ENCODE data around the gene RCC1. TPM values are rescaled to one million over a fixed set of nuclear protein-coding genes. Genes with fewer than 3 reads are reported as not detected.

The RCC1 gene
- total and polyA plus RNA-seq, 8 donors, result 5.4 to 18.5 (median 11.9) TPM

DNA sequence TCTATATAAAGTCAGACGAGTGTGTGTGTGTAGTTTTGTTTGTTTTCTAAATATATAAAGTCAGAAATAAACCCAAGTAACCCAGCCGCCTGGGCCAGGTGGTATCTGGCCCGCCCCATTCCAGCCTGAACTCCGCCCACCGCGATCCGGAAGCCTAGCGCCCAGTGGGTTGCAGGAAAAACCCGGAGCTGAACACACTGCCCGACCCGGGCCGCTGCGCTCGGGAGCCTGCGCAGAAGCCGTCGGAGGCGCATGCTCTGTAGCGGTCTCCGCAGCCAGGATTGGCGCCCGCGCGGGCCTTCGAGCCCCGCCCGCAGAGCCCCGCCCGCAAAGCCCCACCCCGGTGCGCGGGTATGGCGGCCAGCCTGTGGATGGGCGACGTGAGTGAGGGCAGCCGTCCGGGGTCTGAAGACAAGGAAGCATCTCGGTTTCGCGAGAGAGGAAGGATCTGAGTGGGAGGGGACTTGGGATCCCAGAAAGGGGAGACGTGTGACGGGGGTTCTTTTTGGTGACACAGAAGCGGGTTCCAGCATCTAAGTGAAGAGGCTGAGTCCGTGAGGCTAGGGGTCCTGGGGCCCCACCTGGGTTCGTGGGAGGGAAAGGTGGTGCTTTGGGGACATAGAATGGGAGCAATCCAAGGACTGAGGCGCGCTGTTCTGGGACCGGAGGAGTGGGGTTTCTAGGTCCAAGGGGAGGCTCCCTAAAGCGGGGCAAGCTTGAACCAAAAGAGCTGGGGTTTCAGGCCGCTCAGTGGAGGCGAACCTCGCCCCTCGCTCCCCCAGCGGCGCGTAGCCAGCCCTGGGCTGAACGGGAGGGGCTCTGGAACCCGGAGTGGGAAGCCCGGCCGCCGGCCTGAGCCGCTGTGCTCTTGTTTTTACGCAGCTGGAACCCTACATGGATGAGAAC lies 47.2 kb downstream of the RCC1 start, which contains the start of gene TRNAU1AP:
Gene TRNAU1AP (plus strand): TSS at position 328 of the 906 bp plus-strand sequence. CDS start 26 bp downstream, at position 354.
- peaks cover 0 to 3% (median 0%) of the 10 kb centered on the region in 3 donors for H3K4me1 ChIP-seq
- H3K27me3 ChIP-seq, result no peaks in the 10 kb centered on the region
- peak within 1 kb of the TSS; percentile 33 to 75 (median 56) for H3K27ac ChIP-seq
- ATAC-seq, result peak; percentile 96 to 99 (median 98)
- no peaks in the 10 kb centered on the region for H3K9me3 ChIP-seq
- WGBS, 2 donors, result 0% methylated on average over 62 to 63 of the region's 63 CpGs
- peak within 1 kb of the TSS; percentile 63 to 89 (median 79) for H3K4me3 ChIP-seq
- no peaks in the 10 kb centered on the region for H3K36me3 ChIP-seq
- no peak for FAIRE-seq
- no peak for TF ChIP-seq CTCF (IDR thresholded peaks at IDR 0.05)
- DNase-seq, result peak; percentile 95 to 99 (median 97)
- intact Hi-C loops (cut with DNase I), result no loop called here

DNA sequence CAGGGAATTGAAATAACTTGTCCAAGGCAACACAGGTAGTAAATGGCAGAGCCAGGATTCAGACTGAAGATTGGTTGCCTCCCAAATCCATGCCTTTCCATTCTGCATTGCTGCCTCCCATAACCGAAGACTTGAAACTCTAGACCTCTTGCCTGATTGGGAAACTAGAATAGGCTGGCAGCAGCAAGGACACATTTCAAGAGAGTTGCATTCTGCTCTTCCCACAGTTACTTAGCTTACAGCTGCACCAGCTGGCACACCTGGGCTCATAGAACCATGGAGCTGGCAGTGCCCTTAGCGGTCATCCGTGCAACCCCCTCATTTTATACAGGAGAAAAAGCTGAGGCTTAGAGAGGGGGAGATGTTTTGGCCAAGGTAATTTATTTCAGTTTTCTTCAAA lies 55.0 kb downstream of the RCC1 start:
- WGBS, 2 donors, result 92 to 93% methylated on average over 3 of the region's 3 CpGs
- no peak for DNase-seq
- no peak for FAIRE-seq
- no peaks in the 10 kb centered on the region for H3K4me1 ChIP-seq
- TF ChIP-seq CTCF (IDR thresholded peaks at IDR 0.05), result no peak
- intact Hi-C loops (cut with DNase I), result no loop called here
- H3K27ac ChIP-seq, result no peak overlapping the region
- no peaks in the 10 kb centered on the region for H3K27me3 ChIP-seq
- H3K36me3 ChIP-seq, result peaks cover 0 to 64% (median 18%) of the 10 kb centered on the region in 3 donors
- no peak for ATAC-seq
- H3K9me3 ChIP-seq, result no peaks in the 10 kb centered on the region
- H3K4me3 ChIP-seq, result no peak overlapping the region

DNA sequence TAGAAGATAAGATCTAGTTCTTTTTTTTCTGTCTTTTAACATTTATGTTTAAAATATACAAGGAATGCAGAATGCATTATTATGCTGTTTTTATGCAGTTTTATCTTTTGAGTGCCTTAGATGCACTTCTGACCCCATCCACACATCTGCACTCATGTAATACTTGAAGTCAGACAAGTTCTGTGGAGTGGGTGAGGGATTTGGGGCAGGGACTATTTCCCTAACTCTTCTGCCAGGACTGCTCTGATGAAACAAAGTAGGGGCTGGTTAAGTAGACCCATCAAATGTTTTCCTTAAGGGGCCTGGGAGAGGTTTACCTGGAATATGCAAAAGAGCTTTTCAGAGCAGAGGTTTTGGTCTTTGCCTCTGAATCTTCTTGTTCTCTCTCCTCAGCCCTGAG lies 58.5 kb downstream of the RCC1 start:
- peaks cover 0 to 81% (median 21%) of the 10 kb centered on the region in 3 donors for H3K36me3 ChIP-seq
- no peak for TF ChIP-seq CTCF (IDR thresholded peaks at IDR 0.05)
- FAIRE-seq, result no peak
- no peak for DNase-seq
- H3K27ac ChIP-seq, result no peak overlapping the region
- no peaks in the 10 kb centered on the region for H3K9me3 ChIP-seq
- H3K4me3 ChIP-seq, result no peak overlapping the region
- no peak for ATAC-seq
- no peaks in the 10 kb centered on the region for H3K27me3 ChIP-seq
- intact Hi-C loops (cut with DNase I), result no loop called here
- no peaks in the 10 kb centered on the region for H3K4me1 ChIP-seq

DNA sequence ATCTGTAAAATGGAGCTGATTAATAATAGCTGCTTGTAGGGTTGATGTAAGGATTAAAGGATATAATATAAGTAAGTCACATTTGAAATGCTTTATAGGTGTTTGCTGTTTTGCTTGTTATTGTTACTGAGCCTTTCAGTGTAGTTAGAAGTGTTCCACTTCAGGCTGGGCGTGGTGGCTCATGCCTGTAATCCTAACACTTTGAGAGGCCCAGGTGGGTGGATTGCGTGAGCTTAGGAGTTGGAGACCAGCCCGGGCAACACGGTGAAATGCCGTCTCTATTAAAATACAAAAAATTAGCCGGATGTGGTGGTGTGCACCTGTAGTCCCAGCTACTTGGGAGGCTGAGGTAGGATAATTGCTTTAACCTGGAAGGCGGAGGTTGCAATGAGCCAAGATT lies 59.2 kb downstream of the RCC1 start:
- Histone ChIP-seq H3K36me3 (peaks cover 0 to 74% (median 21%) of the 10 kb centered on the region in 3 donors), H3K4me1 (no peaks in the 10 kb centered on the region), H3K4me3 (no peak overlapping the region), H3K9me3 (no peaks in the 10 kb centered on the region), H3K27me3 (no peaks in the 10 kb centered on the region), H3K27ac (no peak overlapping the region)
- FAIRE-seq, result no peak
- intact Hi-C loops (cut with DNase I), result no loop called here
- 97 to 99% methylated on average over 7 of the region's 7 CpGs for WGBS, 2 donors
- no peak for DNase-seq
- ATAC-seq, result no peak
- no peak for TF ChIP-seq CTCF (IDR thresholded peaks at IDR 0.05)

DNA sequence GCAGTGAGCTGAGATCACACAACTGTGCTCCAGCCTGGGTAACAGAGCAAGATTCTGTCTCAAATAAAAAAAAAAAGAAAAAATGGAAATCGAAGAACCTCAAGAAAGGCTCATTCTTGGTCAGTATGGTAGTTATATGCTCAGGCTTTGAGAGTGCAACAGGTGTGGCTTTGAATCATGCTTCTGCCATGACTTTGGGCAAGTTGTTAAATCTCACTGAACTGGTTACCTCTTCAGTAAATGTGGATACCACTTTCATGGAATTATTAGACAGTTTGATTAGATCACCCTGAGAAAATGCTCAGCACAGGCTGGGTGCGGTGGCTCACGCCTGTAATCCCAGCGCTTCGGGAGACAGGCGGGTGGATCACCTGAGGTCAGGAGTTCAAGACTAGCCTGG lies 59.9 kb downstream of the RCC1 start:
- 98 to 100% methylated on average over 6 of the region's 6 CpGs for WGBS, 2 donors
- H3K27me3 ChIP-seq, result no peaks in the 10 kb centered on the region
- ATAC-seq, result no peak
- no peak for FAIRE-seq
- H3K9me3 ChIP-seq, result no peaks in the 10 kb centered on the region
- no peak for TF ChIP-seq CTCF (IDR thresholded peaks at IDR 0.05)
- H3K4me3 ChIP-seq, result no peak overlapping the region
- peaks cover 0 to 75% (median 17%) of the 10 kb centered on the region in 3 donors for H3K36me3 ChIP-seq
- H3K27ac ChIP-seq, result no peak overlapping the region
- intact Hi-C loops (cut with DNase I), result no loop called here
- no peaks in the 10 kb centered on the region for H3K4me1 ChIP-seq
- DNase-seq, result no peak

Data from pancreas (tissue), 10 donors.